GM19193 (cell line): ENCODE results near the gene TIPRL.

Experiments
- POLR2A ChIP-seq: IDR thresholded peaks from 4 replicates; pipeline ENCODE4 v1.6.1; 2011; ENCODE audit not compliant: insufficient read depth, insufficient read length; ENCODE audit errors: extremely low read depth

The TIPRL gene

DNA sequence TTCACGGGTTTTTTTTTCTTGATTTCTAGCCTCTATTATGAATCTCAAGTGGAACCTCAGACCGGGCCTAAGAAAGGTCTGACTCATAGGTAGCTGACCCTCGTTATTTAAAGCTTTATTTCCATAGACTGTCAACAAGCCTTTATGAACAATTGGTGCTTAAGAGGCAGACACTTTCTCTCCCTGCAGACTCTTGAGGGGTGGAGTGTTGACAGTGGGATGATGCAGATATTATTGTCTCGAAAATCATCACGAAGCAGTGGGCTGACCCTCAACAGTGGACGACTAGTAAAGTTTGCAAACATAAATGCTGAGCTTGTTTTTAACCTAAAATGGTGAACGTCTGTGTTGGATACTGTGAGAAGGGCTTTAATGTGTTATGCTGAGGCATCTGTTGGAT lies 48.9 kb downstream of the TIPRL start:
- no peak for TF ChIP-seq POLR2A

DNA sequence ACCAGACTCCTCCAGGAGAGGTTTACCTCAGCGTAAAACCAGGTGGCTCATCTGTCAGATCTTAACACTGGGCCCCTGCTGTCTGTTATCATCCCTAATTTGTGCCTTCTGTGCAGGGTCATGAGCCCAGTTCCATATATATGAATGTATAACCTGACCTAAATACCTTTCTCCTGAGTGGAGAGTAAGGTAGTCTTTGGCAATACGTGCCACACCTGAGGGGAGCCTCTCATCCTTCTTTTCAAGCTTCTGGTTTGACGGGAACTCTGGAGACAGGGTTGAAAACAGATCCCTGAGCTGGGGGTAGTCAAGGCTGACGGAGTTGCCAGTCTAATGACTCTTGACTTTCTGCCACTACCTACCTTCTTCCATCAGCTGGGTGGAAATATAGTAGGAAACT lies 51.1 kb downstream of the TIPRL start:
- TF ChIP-seq POLR2A = no peak

DNA sequence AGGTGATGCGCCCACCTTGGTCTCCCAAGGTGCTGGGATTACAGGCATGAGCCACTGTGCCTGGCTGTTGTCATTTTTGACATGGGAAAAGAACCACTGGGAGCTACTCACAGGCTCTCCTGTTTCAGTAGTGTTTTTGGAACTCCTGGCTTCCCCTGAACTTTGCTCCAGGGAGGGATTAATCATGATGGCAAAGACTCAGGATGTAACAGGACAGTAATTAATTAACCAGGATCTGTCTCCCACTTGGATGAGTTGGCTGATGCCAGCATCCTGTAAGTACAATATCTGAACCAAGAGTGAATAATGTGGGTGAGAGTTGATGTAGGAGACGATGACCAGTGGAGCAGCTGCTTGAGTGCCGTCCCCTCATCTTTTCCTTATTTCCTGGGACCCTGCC lies 51.9 kb downstream of the TIPRL start:
- TF ChIP-seq POLR2A = no peak

DNA sequence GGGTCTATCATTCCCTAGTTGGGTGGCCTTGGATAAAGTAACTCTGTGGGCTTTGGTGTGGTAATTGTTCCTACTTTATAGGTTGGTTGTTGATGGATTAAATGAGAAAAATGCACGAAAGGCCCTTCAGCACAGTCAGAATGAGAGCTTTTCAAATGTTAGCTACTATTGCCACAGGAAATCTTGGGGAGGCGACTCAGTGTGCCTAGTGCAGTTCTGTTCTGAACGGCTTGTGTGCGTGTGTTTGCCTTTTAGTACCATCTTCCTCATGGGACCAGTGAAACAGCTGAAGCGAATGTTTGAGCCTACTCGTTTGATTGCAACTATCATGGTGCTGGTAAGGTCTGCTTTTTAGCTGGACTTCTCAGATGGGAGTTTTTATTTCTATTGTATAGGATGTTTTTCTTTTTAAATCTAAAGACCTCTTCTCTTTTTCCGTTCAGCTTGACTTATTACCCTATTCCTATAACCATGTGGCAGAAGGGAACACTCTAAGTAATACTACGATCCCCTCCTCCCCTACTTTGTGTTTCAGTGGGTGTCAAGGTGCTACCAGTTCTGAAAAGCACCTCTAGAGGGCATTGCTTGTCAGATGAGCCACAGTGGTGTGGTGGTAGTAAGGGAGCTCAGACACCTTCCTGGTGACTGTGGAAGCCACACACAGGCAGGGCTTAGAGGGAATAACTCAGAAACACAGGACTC lies 56.2 kb downstream of the TIPRL start:
- no peak for TF ChIP-seq POLR2A

DNA sequence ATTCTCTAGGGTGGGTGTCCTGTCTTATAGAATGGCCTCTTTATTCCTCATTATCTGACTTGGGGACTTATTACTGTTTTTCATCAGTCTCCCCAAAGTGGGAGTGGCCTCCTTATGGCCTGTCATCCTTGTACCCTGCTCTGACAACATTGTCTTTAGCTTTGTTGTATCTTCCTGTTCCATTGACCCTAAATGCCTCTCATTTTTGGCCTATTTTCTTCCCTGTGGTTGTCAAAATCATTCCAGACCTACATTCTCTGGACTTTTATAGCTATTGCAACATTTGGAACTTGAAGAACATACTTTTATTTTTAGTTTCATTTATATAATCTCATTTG lies 56.8 kb downstream of the TIPRL start:
- no peak for TF ChIP-seq POLR2A

DNA sequence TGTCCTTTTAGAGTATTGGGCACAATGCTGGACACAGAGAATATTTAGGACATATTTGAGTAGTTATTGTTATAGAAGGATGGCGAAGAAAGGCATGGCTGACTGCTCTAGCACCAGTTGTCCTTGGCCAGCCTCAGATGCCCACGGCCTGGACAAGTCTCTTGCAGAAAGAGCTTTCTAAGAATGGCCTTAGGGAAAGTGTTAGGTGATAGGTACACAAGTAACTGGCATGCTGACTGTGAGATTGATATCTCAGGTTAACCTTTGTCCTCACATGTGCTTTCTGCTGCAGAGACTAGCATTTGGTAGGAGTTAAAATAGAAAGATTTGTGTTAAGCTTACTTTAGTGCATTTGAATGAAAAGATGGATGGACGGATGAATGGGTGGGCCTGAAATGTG lies 57.2 kb downstream of the TIPRL start:
- no peak for TF ChIP-seq POLR2A

DNA sequence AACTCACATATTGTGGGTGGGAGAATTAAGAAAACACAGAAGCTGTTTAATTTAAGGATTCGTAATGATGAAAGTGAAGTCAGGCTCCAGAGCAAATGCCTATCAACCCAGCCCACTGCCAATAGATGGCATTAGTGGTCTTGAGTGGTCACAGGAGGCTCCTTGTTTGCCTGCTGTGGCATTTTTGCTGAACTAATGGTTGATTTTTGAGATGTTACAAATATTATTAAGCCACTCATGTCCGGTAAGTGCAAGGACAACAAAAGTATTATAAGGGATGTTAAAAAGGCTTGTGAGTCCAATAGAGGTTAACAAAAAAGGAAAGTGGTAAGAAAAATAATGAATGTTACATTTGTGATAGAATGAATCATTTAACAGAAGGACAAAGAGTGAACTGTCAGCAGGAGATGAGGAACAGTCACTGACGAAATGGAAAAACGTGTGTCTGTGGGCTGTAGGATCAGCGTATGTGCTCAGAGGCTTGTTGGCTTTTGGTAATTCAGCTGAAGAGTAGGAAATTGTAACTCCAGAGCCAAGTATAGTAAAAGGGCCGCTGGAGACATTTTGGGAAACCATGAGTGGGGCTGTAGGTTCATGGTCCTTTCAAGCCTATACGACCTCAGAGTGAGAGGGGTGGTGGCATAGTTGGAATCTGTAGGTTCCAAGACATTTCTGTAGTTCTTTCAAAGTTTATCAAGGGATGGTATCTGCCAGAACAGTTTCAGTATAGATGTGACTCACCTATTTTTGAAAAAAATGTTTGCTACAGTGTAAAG lies 58.3 kb downstream of the TIPRL start:
- TF ChIP-seq POLR2A = no peak

DNA sequence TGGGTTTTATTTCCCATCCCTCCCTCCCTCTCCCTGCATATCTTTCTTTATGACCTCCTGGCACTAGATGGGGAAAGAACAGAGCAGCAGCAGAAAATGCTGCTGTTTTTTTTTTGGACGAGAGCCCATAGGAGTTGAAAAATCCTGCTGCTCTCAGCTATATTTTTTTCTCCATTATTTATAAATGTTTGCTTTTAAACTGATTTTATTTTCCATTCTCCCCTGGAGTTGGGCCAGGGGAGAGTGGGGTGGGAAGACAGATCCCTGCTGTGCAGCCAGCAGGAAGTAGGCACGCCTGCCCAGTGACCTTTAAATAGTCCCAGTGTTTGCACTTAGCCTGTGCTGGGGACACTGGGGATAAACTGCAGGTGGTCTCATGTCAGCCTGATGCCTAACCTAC lies 64.4 kb downstream of the TIPRL start:
- no peak for TF ChIP-seq POLR2A

DNA sequence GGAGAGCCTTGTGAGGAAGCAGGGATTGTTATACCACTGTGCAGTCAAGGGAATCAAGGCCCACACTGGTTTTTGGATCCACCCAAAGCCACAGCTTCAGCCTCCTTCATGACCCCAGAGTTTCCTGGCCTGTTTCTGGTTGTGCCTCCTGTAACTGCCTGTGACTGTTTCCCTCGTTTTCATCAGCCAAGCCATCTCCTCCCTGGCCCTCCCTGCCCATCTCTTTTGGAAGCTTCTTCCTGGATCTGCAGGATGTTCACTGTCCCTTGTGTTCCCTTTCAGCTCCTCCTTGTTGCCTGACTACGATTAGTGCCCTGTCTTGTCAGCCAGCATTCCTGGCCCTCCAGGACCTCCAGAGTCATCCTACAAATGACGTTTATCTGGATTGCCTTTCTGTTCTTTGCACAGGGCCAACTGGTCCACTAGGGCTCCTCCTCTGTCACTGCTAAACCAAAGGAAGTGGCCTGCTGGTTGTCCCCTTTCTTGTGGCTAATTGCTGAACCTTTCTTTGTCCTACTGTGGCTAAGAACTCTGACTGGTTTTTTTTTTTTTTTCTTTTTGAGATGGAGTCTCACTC lies 65.0 kb downstream of the TIPRL start:
- TF ChIP-seq POLR2A = no peak

DNA sequence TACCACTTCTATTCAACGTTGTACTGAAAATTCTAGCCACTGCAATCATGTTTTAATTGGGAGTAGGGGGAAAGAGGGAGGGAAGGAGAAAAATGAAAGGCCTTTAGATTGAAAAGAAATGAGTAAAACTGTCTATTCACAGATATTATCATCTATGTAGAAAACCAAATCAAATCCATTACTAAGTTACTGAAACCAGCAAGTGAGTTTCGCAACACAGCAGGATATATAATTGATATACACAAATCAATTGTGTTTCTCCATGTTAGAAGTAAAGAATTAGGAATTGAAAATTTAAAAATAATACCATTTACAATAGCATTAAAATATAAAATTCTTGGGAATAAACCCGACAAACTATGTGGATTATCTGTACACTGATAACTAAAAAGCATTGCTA lies 66.3 kb downstream of the TIPRL start:
- TF ChIP-seq POLR2A = no peak

DNA sequence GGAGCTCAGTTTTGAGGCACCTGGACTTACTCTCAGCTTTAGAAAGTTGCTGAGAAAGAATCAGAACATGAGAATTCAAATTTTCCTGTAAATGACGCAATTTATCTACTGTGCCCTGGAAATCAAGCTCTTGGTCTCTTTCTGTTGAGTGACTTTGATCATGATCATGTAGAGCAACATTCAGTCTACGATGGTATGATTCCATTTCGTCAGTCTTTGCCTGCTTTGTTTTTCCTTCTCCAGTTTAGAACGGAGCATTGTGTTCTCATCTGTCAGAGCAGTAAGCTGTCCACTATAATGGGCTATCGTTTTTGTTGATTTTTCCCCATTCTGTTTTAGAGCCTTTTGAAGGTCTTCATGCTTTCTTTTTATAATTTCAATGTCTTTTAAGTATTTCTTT lies 67.7 kb downstream of the TIPRL start:
- no peak for TF ChIP-seq POLR2A
